Gastrocnemius medialis (tissue), 4 donors: Measurements from ENCODE around the gene C11orf98. TPM values are rescaled to one million over a fixed set of nuclear protein-coding genes. Genes with fewer than 3 reads are reported as not detected.
A peak's percentile ranks its signal among the peaks of the same experiment; 100 is the strongest.

Experiments used
- ATAC-seq, 2 donors: fragments of 150-250 bp; one replicate each; pipeline ENCODE4 v1.9.1; 2016
- DNase-seq, 2 donors: peaks; one replicate each; pipeline ENCODE4 v3.0.0-alpha.2; 2019
- H3K27ac ChIP-seq, 4 donors: fragments of 200-600 bp; sonication (generic); 1 replicate in 1 of 4; 2 replicates in 3 of 4; pipeline ENCODE4 v1.5.1; 2016 to 2018; ENCODE audit warnings: mild to moderate bottlenecking in 2 of 4, moderate library complexity in 1 of 4
- H3K27me3 ChIP-seq, 3 donors: fragments of 200-600 bp; sonication (generic) in 2 of 3; 1 replicate in 1 of 3; 2 replicates in 2 of 3; pipeline versions ENCODE4 v1.5.1 to v1.6.0; 2016 to 2019; ENCODE audit warnings: mild to moderate bottlenecking in 1 of 3, moderate library complexity in 1 of 3
- H3K36me3 ChIP-seq, 2 donors: fragments of 200-600 bp; sonication (generic) in 1 of 2; one replicate each; pipeline ENCODE4 v1.5.1; 2017 to 2018
- H3K4me1 ChIP-seq, 2 donors: fragments of 200-600 bp; sonication (generic) in 1 of 2; one replicate each; pipeline ENCODE4 v1.5.1; 2016 to 2017; ENCODE audit warnings: mild to moderate bottlenecking in 2 of 2
- H3K4me3 ChIP-seq, 4 donors: fragments of 200-600 bp; sonication (generic) in 3 of 4; 1 replicate in 1 of 4; 2 replicates in 3 of 4; pipeline ENCODE4 v1.5.1; 2016 to 2019; ENCODE audit warnings: mild to moderate bottlenecking in 2 of 4
- H3K9me3 ChIP-seq, 3 donors: fragments of 200-600 bp; sonication (generic) in 2 of 3; 1 replicate in 1 of 3; 2 replicates in 2 of 3; pipeline ENCODE4 v1.5.1; 2016 to 2019
- CTCF ChIP-seq, 5 experiments: fragments of 450-650 bp in 3 of 5; fragments of 200-600 bp in 2 of 5; sonication (generic) in 2 of 5; IDR thresholded peaks in 4 of 5; conservative IDR thresholded peaks in 1 of 5; 1 replicate in 4 of 5; 2 replicates in 1 of 5; pipeline ENCODE4 v1.5.1; 2016 to 2019; ENCODE audit warnings: antibody characterized with exemption in 5 of 5, mild to moderate bottlenecking in 3 of 5, moderate library complexity in 3 of 5
- POLR2A ChIP-seq, 2 donors: fragments of 450-650 bp; IDR thresholded peaks; one replicate each; pipeline ENCODE4 v1.6.1; 2017; ENCODE audit warnings: antibody characterized with exemption in 2 of 2, mild to moderate bottlenecking in 2 of 2, moderate library complexity in 2 of 2
- in situ Hi-C, 4 donors: fragments of 200-750 bp; cut with MboI; loops; one replicate each; pipeline versions ENCODE4 v1.15.0 to v1.8.0; 2017; ENCODE audit warnings: low sequenced_read_pairs in 4 of 4
- intact Hi-C: fragments of 100-400 bp; cut with DNase I; formaldehyde crosslinking; loops from one replicate; pipeline ENCODE4 v1.15.1; 2023; ENCODE audit warnings: low total_unique reads
- total RNA-seq, 4 donors: library from RNA; depleted of rRNA; stranded (reverse); fragments of >200 nt; gene quantifications; one replicate each; pipeline versions ENCODE4 v1.1.0 to v1.2.3, GENCODE V29; 2016

C11orf98 gene
- total RNA-seq, 4 donors from 2014 or later = 36.1 to 44.7 (median 41.3) TPM

GRCh38 chr11:62710001-62710345 lies 45.0 kb upstream of the C11orf98 start:
- no peaks in the 10 kb centered on the region for H3K27me3 ChIP-seq
- in situ Hi-C loops (loop anchor here in 1 of 4 donors (25.0 kb wide), 1 partner anchor 98 kb away; the partner anchor contains the start of genes B3GAT3, EML3, MTA2 and ROM1), intact Hi-C loops (no loop called here)
- H3K9me3 ChIP-seq = no peaks in the 10 kb centered on the region
- peak overlapping the region; percentile 75 to 87 (median 81) for H3K4me3 ChIP-seq
- peaks cover 0 to 29% of the 10 kb centered on the region in 2 donors for H3K36me3 ChIP-seq
- H3K27ac ChIP-seq = peak overlapping the region; percentile 94 to 97 (median 96)
- DNase-seq (no peak), ATAC-seq (no peak)
- TF ChIP-seq CTCF (IDR thresholded peaks at IDR 0.05 in 4 of 5, conservative IDR thresholded peaks at IDR 0.05 in 1 of 5) (no peak), POLR2A (IDR thresholded peaks at IDR 0.05) (no peak)
- peaks cover 32 to 45% of the 10 kb centered on the region in 2 donors for H3K4me1 ChIP-seq

GRCh38 chr11:62709247-62710000 lies 44.4 kb upstream of the C11orf98 start:
- in situ Hi-C loops = loop anchor here in 1 of 4 donors (25.0 kb wide), 1 partner anchor 97 kb away; the partner anchor contains the start of genes B3GAT3, EML3, MTA2 and ROM1

GRCh38 chr11:62708793-62709192 lies 43.8 kb upstream of the C11orf98 start:
- peaks cover 34 to 46% of the 10 kb centered on the region in 2 donors for H3K4me1 ChIP-seq
- H3K27me3 ChIP-seq = no peaks in the 10 kb centered on the region
- in situ Hi-C loops = loop anchor here in 1 of 4 donors (25.0 kb wide), 1 partner anchor 96 kb away; the partner anchor contains the start of genes B3GAT3, EML3, MTA2 and ROM1
- H3K36me3 ChIP-seq = peaks cover 0 to 18% of the 10 kb centered on the region in 2 donors
- no peak for DNase-seq
- TF ChIP-seq POLR2A (IDR thresholded peaks at IDR 0.05) (no peak), CTCF (IDR thresholded peaks at IDR 0.05 in 4 of 5, conservative IDR thresholded peaks at IDR 0.05 in 1 of 5) (no peak)
- intact Hi-C loops = loop anchor here (1.0 to 5.0 kb wide), 3 partner anchors 19 to 134 kb away; partner anchors contain the start of genes HNRNPUL2 and MTA2
- H3K4me3 ChIP-seq = peak overlapping the region; percentile 68 to 87 (median 78)
- ATAC-seq = peak; percentile 1
- no peaks in the 10 kb centered on the region for H3K9me3 ChIP-seq
- peak overlapping the region; percentile 94 to 97 (median 96) for H3K27ac ChIP-seq

More at GRCh38 chr11:62709247-62710000, 44.4 kb upstream of the C11orf98 start:
- H3K9me3 ChIP-seq = no peaks in the 10 kb centered on the region
- peak overlapping the region; percentile 94 to 97 (median 96) for H3K27ac ChIP-seq
- DNase-seq (peak; percentile 99), ATAC-seq (peak; percentile 85 to 90)
- intact Hi-C loops = loop anchor here (1.0 to 5.0 kb wide), 3 partner anchors 18 to 133 kb away; partner anchors contain the start of genes HNRNPUL2 and MTA2
- H3K4me1 ChIP-seq = peaks cover 34 to 46% of the 10 kb centered on the region in 2 donors
- H3K36me3 ChIP-seq = peaks cover 0 to 24% of the 10 kb centered on the region in 2 donors
- no peaks in the 10 kb centered on the region for H3K27me3 ChIP-seq
- peak overlapping the region; percentile 75 to 87 (median 81) for H3K4me3 ChIP-seq
- TF ChIP-seq POLR2A (IDR thresholded peaks at IDR 0.05) (peak; percentile 51 to 60), CTCF (IDR thresholded peaks at IDR 0.05 in 4 of 5, conservative IDR thresholded peaks at IDR 0.05 in 1 of 5) (peak in 4 of 5 experiments; percentile 23 to 30 (median 26))

- ATAC-seq (no peak), DNase-seq (no peak)
- Histone ChIP-seq H3K9me3 (no peaks in the 10 kb centered on the region), H3K4me3 (peak overlapping the region; percentile 68 to 87 (median 78)), H3K27me3 (no peaks in the 10 kb centered on the region), H3K4me1 (peaks cover 34 to 43% of the 10 kb centered on the region in 2 donors), H3K36me3 (peaks cover 0 to 18% of the 10 kb centered on the region in 2 donors), H3K27ac (peak overlapping the region; percentile 94 to 97 (median 96))
- intact Hi-C loops (loop anchor here (5.0 kb wide), 2 partner anchors 106 to 134 kb away; partner anchors contain the start of gene MTA2), in situ Hi-C loops (loop anchor here in 1 of 4 donors (25.0 kb wide), 1 partner anchor 96 kb away; the partner anchor contains the start of genes B3GAT3, EML3, MTA2 and ROM1)
- TF ChIP-seq CTCF (IDR thresholded peaks at IDR 0.05 in 4 of 5, conservative IDR thresholded peaks at IDR 0.05 in 1 of 5) = no peak
- no peak for TF ChIP-seq POLR2A (IDR thresholded peaks at IDR 0.05)
These were observed 43.4 kb upstream of the C11orf98 start for GRCh38 chr11:62708392-62708791.
